Measurements from ENCODE around the gene ANKRD2.

ANKRD2 gene

GRCh38 chr10:97612386-97612785 lies 39.8 kb downstream of the ANKRD2 start:
- peak overlapping the region; percentile 48 for H3K27ac ChIP-seq
- ChIA-PET CTCF (interaction anchor here (0.6 to 2.1 kb wide), 19 partner anchors 11 to 414 kb away, joined by 3 to 35 read pairs (median 3); partner anchors contain the start of genes ANKRD2, C10orf62 and UBTD1), POLR2A (ENCODE audit: low non-redundant PET) (interaction anchor here (1.0 kb wide), 1 partner anchor 114 kb away, joined by 3 read pairs; the partner anchor contains the start of gene UBTD1)
- DNase-seq (ENCODE audit: low spot score): peak; percentile 87
- TF ChIP-seq CTCF (conservative IDR thresholded peaks at IDR 0.05; ENCODE audit: low read depth): peak; percentile 57

GRCh38 chr10:97618285-97618684 lies 45.7 kb downstream of the ANKRD2 start:
- H3K27ac ChIP-seq: no peak overlapping the region
- CTCF ChIA-PET: interaction anchor here (0.6 to 0.7 kb wide), 3 partner anchors 77 to 187 kb away, joined by 3 read pairs; no protein-coding TSS in a partner anchor
- no peak for TF ChIP-seq CTCF (conservative IDR thresholded peaks at IDR 0.05; ENCODE audit: low read depth)
- no peak for DNase-seq (ENCODE audit: low spot score)
- POLR2A ChIA-PET (ENCODE audit: low non-redundant PET): no interaction called here

GRCh38 chr10:97618733-97619132 lies 46.2 kb downstream of the ANKRD2 start:
- no peak for DNase-seq (ENCODE audit: low spot score)
- TF ChIP-seq CTCF (conservative IDR thresholded peaks at IDR 0.05; ENCODE audit: low read depth): no peak
- ChIA-PET POLR2A (ENCODE audit: low non-redundant PET) (no interaction called here), CTCF (interaction anchor here (0.6 kb wide), 2 partner anchors 121 to 187 kb away, joined by 3 read pairs; no protein-coding TSS in a partner anchor)
- no peak overlapping the region for H3K27ac ChIP-seq

DNA sequence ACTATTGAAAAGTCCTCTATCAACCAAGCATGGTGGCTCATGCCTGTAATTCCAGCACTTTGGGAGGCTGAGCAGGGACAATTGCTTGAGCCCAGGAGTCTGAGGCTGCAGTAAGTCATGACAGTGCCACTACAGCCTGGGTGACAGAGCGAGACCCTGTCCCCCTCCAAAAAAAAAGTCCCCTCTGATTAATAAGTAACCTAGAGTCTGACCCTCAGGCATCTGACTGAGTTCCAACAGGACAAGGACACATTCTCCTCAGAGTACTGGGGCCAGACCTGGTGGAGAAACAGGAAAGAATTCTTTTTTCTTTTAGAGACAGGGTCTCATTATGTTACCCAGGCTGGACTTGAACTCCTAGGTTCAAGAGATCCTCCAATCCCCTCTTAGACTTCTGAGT lies 50.7 kb downstream of the ANKRD2 start:
- no peak for DNase-seq (ENCODE audit: low spot score)
- ChIA-PET POLR2A (ENCODE audit: low non-redundant PET) (no interaction called here), CTCF (interaction anchor here (0.8 kb wide), 2 partner anchors 10 to 12 kb away, joined by 3 read pairs; no protein-coding TSS in a partner anchor)
- no peak for TF ChIP-seq CTCF (conservative IDR thresholded peaks at IDR 0.05; ENCODE audit: low read depth)
- H3K27ac ChIP-seq: no peak overlapping the region

DNA sequence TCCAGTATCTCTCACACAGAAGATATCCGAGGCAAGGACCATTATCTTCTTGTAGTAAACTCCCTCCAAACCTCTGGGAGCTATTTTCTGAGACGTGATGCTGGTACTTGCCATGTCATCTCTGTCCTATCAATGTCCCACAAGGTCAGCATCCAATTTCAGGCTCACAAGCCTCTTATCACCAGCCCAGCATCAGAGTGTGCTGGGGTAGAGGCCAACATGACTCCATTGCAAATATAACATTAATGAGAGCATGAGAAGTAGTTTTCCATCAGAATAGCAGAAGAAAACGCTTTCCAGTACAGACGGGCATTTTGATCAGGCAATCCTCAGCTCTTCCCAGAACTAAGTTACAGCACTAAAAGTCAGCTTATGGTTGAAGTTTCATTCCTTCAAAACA lies 55.2 kb downstream of the ANKRD2 start:
- POLR2A ChIA-PET (ENCODE audit: low non-redundant PET): no interaction called here
- H3K27ac ChIP-seq: no peak overlapping the region
- no peak for DNase-seq (ENCODE audit: low spot score)
- CTCF ChIA-PET: interaction anchor here (0.7 kb wide), 2 partner anchors 15 to 30 kb away, joined by 3 read pairs; no protein-coding TSS in a partner anchor
- no peak for TF ChIP-seq CTCF (conservative IDR thresholded peaks at IDR 0.05; ENCODE audit: low read depth)

DNA sequence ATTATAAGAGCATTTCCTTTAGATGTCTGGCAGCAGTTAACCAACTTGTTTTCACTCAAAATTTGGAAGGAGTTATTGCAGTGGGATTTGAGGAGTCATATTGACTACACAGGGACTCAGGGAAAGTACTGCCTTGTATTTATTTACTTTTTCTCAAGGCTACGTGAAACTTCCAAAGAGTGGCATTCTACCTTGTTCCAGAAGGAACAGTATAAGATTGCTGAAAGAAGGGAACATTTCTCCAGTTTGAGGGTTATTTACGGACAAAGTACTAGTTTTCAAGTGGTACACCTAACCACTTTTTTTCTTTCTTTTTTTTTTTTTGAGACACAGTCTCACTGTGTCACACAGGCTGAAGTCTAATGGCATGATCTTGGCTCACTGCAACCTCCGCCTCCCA lies 55.6 kb downstream of the ANKRD2 start:
- no peak for TF ChIP-seq CTCF (conservative IDR thresholded peaks at IDR 0.05; ENCODE audit: low read depth)
- CTCF ChIA-PET: interaction anchor here (1.0 kb wide), 1 partner anchor 12 kb away, joined by 4 read pairs; the partner anchor contains the start of gene PI4K2A
- POLR2A ChIA-PET (ENCODE audit: low non-redundant PET): interaction anchor here (0.7 kb wide), 1 partner anchor 17 kb away, joined by 3 read pairs; no protein-coding TSS in a partner anchor
- H3K27ac ChIP-seq: no peak overlapping the region
- no peak for DNase-seq (ENCODE audit: low spot score)
